ENCODE results near the gene MCEMP1.

Gene MCEMP1

DNA sequence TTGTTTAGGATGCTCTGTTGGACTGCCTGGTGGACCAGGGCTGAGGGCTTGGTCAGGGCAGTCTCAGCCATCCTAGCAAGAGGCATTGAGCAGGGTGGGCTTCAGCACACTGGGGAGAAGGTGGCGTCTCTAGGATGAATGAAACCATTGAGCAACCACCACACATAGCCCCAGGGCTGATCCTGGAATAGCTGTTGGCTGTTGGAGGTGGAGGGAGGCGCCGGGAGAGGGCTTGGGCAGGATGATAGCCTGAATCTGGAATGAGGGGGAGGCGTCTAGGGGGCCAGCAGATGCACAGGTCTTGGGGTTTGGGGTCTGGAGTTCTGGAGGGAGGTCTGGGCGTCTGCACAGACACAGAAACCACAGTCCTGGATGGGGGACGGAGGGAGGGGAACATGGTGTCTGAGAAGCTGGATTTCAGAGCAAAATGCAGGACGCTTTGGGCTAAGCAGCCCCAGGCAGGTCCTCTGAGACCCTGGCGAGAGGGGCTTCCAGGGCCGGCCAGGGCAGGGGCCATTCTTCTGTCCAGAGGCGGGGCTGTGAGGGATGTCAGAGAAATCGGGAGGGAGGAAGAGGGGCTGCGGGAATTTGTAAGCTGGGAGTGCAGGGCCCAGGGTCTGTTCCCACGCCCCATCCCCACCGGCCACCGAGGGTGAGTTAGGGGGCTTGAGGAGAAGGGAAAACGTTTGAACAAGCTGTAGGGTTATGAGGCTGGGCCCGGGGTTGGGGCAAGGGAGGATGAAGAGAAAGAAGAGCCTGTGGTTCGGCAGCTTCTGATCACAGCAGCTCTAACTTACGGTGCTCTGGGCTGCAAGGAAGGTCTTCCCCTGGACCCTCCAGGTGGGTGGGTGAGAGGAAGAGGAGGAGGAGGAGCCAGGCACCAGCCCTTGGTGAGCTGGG, 8.9 kb downstream of the MCEMP1 start:
- peaks cover 25% of the 10 kb centered on the region for H3K79me2 ChIP-seq (ENCODE audit: insufficient read depth, low read length)
- DNase-seq: no peak
- no peak overlapping the region for H3K4me2 ChIP-seq (ENCODE audit: insufficient read depth, low read length)
- no peaks in the 10 kb centered on the region for H3K9me3 ChIP-seq (ENCODE audit: insufficient read depth, low read length, severe bottlenecking)
- H3K4me3 ChIP-seq (ENCODE audit: low read depth in 1 of 2, low read length in 2 of 2): no peak overlapping the region
- peaks cover 15% of the 10 kb centered on the region for H3K4me1 ChIP-seq (ENCODE audit: insufficient read depth, low read length)
- H3K36me3 ChIP-seq (ENCODE audit: insufficient read depth, low read length): peaks cover 22% of the 10 kb centered on the region
- ATAC-seq (ENCODE audit: insufficient read depth, low read depth): no peak
- no peak for TF ChIP-seq EZH2 (IDR thresholded peaks at IDR 0.05; ENCODE audit: borderline replicate concordance, low read depth, low read length, severe bottlenecking)
- TF ChIP-seq, protein P1, sequence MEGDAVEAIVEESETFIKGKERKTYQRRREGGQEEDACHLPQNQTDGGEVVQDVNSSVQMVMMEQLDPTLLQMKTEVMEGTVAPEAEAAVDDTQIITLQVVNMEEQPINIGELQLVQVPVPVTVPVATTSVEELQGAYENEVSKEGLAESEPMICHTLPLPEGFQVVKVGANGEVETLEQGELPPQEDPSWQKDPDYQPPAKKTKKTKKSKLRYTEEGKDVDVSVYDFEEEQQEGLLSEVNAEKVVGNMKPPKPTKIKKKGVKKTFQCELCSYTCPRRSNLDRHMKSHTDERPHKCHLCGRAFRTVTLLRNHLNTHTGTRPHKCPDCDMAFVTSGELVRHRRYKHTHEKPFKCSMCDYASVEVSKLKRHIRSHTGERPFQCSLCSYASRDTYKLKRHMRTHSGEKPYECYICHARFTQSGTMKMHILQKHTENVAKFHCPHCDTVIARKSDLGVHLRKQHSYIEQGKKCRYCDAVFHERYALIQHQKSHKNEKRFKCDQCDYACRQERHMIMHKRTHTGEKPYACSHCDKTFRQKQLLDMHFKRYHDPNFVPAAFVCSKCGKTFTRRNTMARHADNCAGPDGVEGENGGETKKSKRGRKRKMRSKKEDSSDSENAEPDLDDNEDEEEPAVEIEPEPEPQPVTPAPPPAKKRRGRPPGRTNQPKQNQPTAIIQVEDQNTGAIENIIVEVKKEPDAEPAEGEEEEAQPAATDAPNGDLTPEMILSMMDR (IDR thresholded peaks at IDR 0.05; ENCODE audit: borderline replicate concordance, extremely low read depth, low read length, poor library complexity, severe bottlenecking): no peak
- H3K27me3 ChIP-seq (ENCODE audit: insufficient read depth, low read length, poor library complexity): no peaks in the 10 kb centered on the region
- H4K20me1 ChIP-seq (ENCODE audit: insufficient read depth, low read length): peaks cover 22% of the 10 kb centered on the region
- no peak overlapping the region for H3K9ac ChIP-seq (ENCODE audit: low read depth, low read length)
- no peak overlapping the region for H3K27ac ChIP-seq (ENCODE audit: low read length)
- H2AFZ ChIP-seq (ENCODE audit: low read depth, low read length): no peak overlapping the region

DNA sequence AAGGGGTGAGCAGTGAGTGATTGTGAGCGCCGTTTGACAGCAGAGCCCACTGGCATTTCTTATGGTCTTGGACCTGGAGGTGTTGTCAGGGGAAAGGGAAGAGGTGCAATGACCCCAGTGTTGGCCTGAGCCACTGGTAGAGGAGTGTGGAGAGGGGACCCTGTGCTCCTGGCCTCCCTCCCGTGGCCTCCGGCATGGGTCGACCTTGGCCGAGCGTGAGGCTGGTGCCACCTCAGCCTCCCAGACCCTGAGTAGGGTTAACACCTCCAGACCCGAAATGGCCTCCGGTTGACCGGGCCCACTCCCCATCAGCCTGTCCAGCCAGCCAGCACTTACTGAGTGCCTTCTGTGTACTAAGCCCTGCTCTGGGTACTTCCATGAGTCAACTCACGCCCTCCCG, 10.3 kb downstream of the MCEMP1 start:
- no peak overlapping the region for H3K4me2 ChIP-seq (ENCODE audit: insufficient read depth, low read length)
- H3K9ac ChIP-seq (ENCODE audit: low read depth, low read length): no peak overlapping the region
- peaks cover 5% of the 10 kb centered on the region for H3K4me1 ChIP-seq (ENCODE audit: insufficient read depth, low read length)
- peaks cover 14% of the 10 kb centered on the region for H4K20me1 ChIP-seq (ENCODE audit: insufficient read depth, low read length)
- H2AFZ ChIP-seq (ENCODE audit: low read depth, low read length): no peak overlapping the region
- H3K36me3 ChIP-seq (ENCODE audit: insufficient read depth, low read length): peaks cover 17% of the 10 kb centered on the region
- no peaks in the 10 kb centered on the region for H3K9me3 ChIP-seq (ENCODE audit: insufficient read depth, low read length, severe bottlenecking)
- H3K4me3 ChIP-seq (ENCODE audit: low read depth in 1 of 2, low read length in 2 of 2): no peak overlapping the region
- no peak for DNase-seq
- H3K79me2 ChIP-seq (ENCODE audit: insufficient read depth, low read length): peaks cover 11% of the 10 kb centered on the region
- TF ChIP-seq, protein P1 (IDR thresholded peaks at IDR 0.05; ENCODE audit: borderline replicate concordance, extremely low read depth, low read length, poor library complexity, severe bottlenecking): no peak
- TF ChIP-seq EZH2 (IDR thresholded peaks at IDR 0.05; ENCODE audit: borderline replicate concordance, low read depth, low read length, severe bottlenecking): no peak
- H3K27me3 ChIP-seq (ENCODE audit: insufficient read depth, low read length, poor library complexity): no peaks in the 10 kb centered on the region
- no peak overlapping the region for H3K27ac ChIP-seq (ENCODE audit: low read length)
- no peak for ATAC-seq (ENCODE audit: insufficient read depth, low read depth)

DNA sequence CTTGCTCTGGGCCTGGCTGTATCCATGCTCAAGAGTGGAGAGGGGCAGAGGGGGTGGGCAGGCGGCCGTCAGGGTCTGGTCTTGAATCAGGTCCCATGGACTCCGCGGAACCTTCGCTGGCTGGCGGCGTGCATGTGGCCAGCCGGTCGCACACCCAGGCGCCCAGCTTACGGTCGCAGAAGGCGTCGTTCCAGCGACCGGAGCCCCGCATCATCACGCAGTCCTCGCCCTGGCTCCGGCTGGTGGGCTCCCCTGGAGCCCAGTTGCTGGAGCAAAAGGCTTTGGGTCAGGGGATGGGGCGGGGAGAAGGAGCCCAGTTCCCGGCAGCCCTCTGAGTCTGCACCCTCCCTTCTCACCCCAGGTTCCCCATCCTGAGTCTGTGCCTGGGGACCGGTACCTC, 12.3 kb downstream of the MCEMP1 start:
- H4K20me1 ChIP-seq (ENCODE audit: insufficient read depth, low read length): peaks cover 8% of the 10 kb centered on the region; the same call in 1 of the 2 replicates
- no peak overlapping the region for H3K4me3 ChIP-seq (ENCODE audit: low read depth in 1 of 2, low read length in 2 of 2)
- H3K4me1 ChIP-seq (ENCODE audit: insufficient read depth, low read length): no peaks in the 10 kb centered on the region
- no peak overlapping the region for H3K27ac ChIP-seq (ENCODE audit: low read length)
- no peak overlapping the region for H3K9ac ChIP-seq (ENCODE audit: low read depth, low read length)
- ATAC-seq (ENCODE audit: insufficient read depth, low read depth): no peak
- no peak overlapping the region for H3K4me2 ChIP-seq (ENCODE audit: insufficient read depth, low read length)
- no peaks in the 10 kb centered on the region for H3K27me3 ChIP-seq (ENCODE audit: insufficient read depth, low read length, poor library complexity)
- TF ChIP-seq, protein P1 (IDR thresholded peaks at IDR 0.05; ENCODE audit: borderline replicate concordance, extremely low read depth, low read length, poor library complexity, severe bottlenecking): no peak
- no peak for TF ChIP-seq EZH2 (IDR thresholded peaks at IDR 0.05; ENCODE audit: borderline replicate concordance, low read depth, low read length, severe bottlenecking)
- H2AFZ ChIP-seq (ENCODE audit: low read depth, low read length): no peak overlapping the region
- H3K36me3 ChIP-seq (ENCODE audit: insufficient read depth, low read length): no peaks in the 10 kb centered on the region
- H3K9me3 ChIP-seq (ENCODE audit: insufficient read depth, low read length, severe bottlenecking): no peaks in the 10 kb centered on the region
- H3K79me2 ChIP-seq (ENCODE audit: insufficient read depth, low read length): no peaks in the 10 kb centered on the region
- no peak for DNase-seq

Data from DND-41 (cell line).